ENCODE results near the gene RRP1.

Gene RRP1

GRCh38 chr21:43789276-43790009 lies at the start of gene RRP1:
RRP1 (plus strand) TSS chr21:43789577; CDS start chr21:43789630, 53 bp downstream.
- peak; percentile 91 for DNase-seq (ENCODE audit: low spot score)
- CTCF ChIA-PET: interaction anchor here (0.5 to 1.6 kb wide), 9 partner anchors 10 to 217 kb away, joined by 3 to 8 read pairs (median 3); no protein-coding TSS in a partner anchor
- peak within 1 kb of the TSS; percentile 91 for H3K27ac ChIP-seq
- peak; percentile 99 for TF ChIP-seq CTCF (conservative IDR thresholded peaks at IDR 0.05; ENCODE audit: low read depth)
- POLR2A ChIA-PET (ENCODE audit: low non-redundant PET): interaction anchor here (0.7 kb wide), 1 partner anchor 47 kb away, joined by 4 read pairs; no protein-coding TSS in a partner anchor

GRCh38 chr21:43739621-43740435 lies 49.5 kb upstream of the RRP1 start:
- H3K27ac ChIP-seq: peak overlapping the region; percentile 99
- POLR2A ChIA-PET (ENCODE audit: low non-redundant PET): no interaction called here
- peak; percentile 61 for DNase-seq (ENCODE audit: low spot score)
- TF ChIP-seq CTCF (conservative IDR thresholded peaks at IDR 0.05; ENCODE audit: low read depth): no peak
- CTCF ChIA-PET: no interaction called here

GRCh38 chr21:43740497-43741156 lies 48.8 kb upstream of the RRP1 start:
- no peak for TF ChIP-seq CTCF (conservative IDR thresholded peaks at IDR 0.05; ENCODE audit: low read depth)
- ChIA-PET CTCF (no interaction called here), POLR2A (ENCODE audit: low non-redundant PET) (no interaction called here)
- peak overlapping the region; percentile 99 for H3K27ac ChIP-seq
- peak; percentile 79 for DNase-seq (ENCODE audit: low spot score)

GRCh38 chr21:43741423-43742096 lies 47.8 kb upstream of the RRP1 start:
- POLR2A ChIA-PET (ENCODE audit: low non-redundant PET): no interaction called here
- peak overlapping the region; percentile 68 for H3K27ac ChIP-seq
- DNase-seq (ENCODE audit: low spot score): no peak
- no peak for TF ChIP-seq CTCF (conservative IDR thresholded peaks at IDR 0.05; ENCODE audit: low read depth)
- CTCF ChIA-PET: no interaction called here

- ChIA-PET CTCF (interaction anchor here (0.6 kb wide), 1 partner anchor 14 kb away, joined by 4 read pairs; no protein-coding TSS in a partner anchor), POLR2A (ENCODE audit: low non-redundant PET) (no interaction called here)
- H3K27ac ChIP-seq: peak overlapping the region; percentile 50
- no peak for DNase-seq (ENCODE audit: low spot score)
- TF ChIP-seq CTCF (conservative IDR thresholded peaks at IDR 0.05; ENCODE audit: low read depth): no peak
Observed at GRCh38 chr21:43743947-43744346, 45.4 kb upstream of the RRP1 start.

- ChIA-PET CTCF (no interaction called here), POLR2A (ENCODE audit: low non-redundant PET) (no interaction called here)
- no peak for DNase-seq (ENCODE audit: low spot score)
- H3K27ac ChIP-seq: peak overlapping the region; percentile 50; the same call in 1 of the 2 replicates
- TF ChIP-seq CTCF (conservative IDR thresholded peaks at IDR 0.05; ENCODE audit: low read depth): no peak
Observed at GRCh38 chr21:43744725-43745124, 44.7 kb upstream of the RRP1 start.

Data from RWPE1 (cell line).